HFF-Myc (cell line): ENCODE measurements around the gene CD9.

ENCODE experiments used
- DNase-seq: peaks from one replicate; pipeline ENCODE4 v3.0.0-alpha.2; 2011; ENCODE audit warnings: low read depth; ENCODE audit errors: extremely low read depth
- H3K4me3 ChIP-seq: replicated peaks from 2 replicates; pipeline ENCODE4 v1.5.1; 2011; ENCODE audit warnings: low read depth, mild to moderate bottlenecking, control low read depth, low read length
- TF ChIP-seq, protein P1 (sequence below): IDR thresholded peaks from 2 replicates; pipeline ENCODE4 v1.5.1; 2012; ENCODE audit warnings: mild to moderate bottlenecking, low read depth, low read length, control low read depth; ENCODE audit errors: missing control alignments

The CD9 gene

GRCh38 chr12:6198051-6198450 lies 2.1 kb upstream of the CD9 start:
- no peak overlapping the region for H3K4me3 ChIP-seq
- no peak for DNase-seq
- TF ChIP-seq, protein P1, sequence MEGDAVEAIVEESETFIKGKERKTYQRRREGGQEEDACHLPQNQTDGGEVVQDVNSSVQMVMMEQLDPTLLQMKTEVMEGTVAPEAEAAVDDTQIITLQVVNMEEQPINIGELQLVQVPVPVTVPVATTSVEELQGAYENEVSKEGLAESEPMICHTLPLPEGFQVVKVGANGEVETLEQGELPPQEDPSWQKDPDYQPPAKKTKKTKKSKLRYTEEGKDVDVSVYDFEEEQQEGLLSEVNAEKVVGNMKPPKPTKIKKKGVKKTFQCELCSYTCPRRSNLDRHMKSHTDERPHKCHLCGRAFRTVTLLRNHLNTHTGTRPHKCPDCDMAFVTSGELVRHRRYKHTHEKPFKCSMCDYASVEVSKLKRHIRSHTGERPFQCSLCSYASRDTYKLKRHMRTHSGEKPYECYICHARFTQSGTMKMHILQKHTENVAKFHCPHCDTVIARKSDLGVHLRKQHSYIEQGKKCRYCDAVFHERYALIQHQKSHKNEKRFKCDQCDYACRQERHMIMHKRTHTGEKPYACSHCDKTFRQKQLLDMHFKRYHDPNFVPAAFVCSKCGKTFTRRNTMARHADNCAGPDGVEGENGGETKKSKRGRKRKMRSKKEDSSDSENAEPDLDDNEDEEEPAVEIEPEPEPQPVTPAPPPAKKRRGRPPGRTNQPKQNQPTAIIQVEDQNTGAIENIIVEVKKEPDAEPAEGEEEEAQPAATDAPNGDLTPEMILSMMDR = no peak

- TF ChIP-seq, protein P1 = no peak
- no peak for DNase-seq
- no peak overlapping the region for H3K4me3 ChIP-seq
These were observed 1.6 kb upstream of the CD9 start for GRCh38 chr12:6198556-6198955.

DNA sequence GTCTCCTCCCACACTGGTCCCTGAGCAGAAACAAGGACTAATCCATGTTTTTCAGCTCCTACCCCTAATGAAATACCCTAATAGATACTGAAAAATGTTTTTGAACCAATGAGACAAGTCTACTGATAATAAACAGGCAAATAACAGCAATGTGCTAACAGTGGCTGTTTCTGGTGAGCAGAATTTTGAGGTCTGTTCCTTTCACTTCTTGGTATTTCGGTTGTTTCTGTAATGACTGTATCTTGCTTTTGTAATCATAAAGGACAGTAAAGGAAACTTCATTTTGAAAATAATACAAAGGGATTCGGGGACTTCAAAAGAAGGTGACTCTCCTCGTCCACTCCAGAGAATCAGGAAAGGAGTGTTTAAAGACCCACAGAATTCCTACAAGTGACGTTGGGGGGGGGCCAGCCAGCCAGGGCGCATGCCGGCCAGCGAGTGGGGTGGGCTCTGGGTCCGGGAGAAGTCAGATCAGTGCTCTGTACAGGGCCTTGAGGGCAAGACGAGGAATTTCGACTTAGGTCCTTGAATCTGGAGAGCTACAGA lies 1.1 kb upstream of the CD9 start:
- TF ChIP-seq, protein P1 = no peak
- no peak for DNase-seq
- H3K4me3 ChIP-seq = peak overlapping the region; percentile 86

- TF ChIP-seq, protein P1 = no peak
- no peak for DNase-seq
- H3K4me3 ChIP-seq = peak overlapping the region; percentile 86
These were observed 507 bp upstream of the CD9 start for GRCh38 chr12:6199531-6200255.

DNA sequence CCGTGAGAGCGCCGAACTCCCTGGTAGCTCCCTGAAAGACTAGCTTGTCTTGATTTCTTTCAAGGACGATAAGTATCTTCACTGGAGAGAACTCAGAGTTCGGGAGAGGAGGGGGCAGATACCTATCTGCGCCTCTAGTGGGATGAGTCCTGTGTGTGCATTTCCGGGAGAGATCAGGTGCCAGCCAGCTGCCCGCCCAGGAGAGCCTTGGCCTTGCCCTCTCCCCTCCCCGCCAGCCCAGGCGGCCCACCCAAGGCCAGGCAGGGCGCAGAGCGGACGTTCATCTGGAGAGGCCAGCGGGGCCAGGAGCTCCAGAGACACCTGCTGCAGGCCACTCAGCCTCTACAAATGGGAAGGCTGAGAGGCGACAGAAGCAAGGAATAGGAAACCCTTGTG lies 1.0 kb downstream of the CD9 start:
- no peak for DNase-seq
- TF ChIP-seq, protein P1 = no peak
- H3K4me3 ChIP-seq = peak overlapping the region; percentile 86

DNA sequence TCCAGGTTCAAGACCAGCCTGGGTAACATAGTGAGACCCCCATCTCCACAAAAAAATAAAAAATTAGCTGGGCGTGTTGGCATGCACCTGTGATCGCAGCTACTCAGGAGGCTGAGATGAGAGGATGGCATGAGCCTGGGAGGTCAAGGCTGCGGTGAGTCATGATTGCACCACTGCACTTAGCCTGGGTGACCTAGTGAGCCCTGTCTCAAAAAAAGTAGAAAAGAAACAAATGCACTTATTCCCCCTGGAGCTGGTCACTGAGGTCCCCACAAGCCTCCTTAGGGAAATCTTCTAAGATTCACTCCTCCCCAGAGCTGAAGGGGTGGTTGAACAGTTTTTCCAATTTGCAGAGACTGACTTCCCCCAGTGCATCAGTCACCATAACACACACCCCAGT lies 1.6 kb downstream of the CD9 start:
- peak overlapping the region; percentile 86 for H3K4me3 ChIP-seq
- TF ChIP-seq, protein P1 = no peak
- DNase-seq = no peak

- TF ChIP-seq, protein P1 = no peak
- no peak overlapping the region; the same call in 1 of the 2 replicates for H3K4me3 ChIP-seq
- no peak for DNase-seq
These were observed 2.1 kb downstream of the CD9 start for GRCh38 chr12:6202304-6202703.
